ENCODE measurements around the gene AP2S1.
"Not testable (repeated sequence)": the region's sequence is repeated elsewhere in the genome, so short reads cannot be mapped to it uniquely, and the experiment has no call there.

Gene AP2S1

DNA sequence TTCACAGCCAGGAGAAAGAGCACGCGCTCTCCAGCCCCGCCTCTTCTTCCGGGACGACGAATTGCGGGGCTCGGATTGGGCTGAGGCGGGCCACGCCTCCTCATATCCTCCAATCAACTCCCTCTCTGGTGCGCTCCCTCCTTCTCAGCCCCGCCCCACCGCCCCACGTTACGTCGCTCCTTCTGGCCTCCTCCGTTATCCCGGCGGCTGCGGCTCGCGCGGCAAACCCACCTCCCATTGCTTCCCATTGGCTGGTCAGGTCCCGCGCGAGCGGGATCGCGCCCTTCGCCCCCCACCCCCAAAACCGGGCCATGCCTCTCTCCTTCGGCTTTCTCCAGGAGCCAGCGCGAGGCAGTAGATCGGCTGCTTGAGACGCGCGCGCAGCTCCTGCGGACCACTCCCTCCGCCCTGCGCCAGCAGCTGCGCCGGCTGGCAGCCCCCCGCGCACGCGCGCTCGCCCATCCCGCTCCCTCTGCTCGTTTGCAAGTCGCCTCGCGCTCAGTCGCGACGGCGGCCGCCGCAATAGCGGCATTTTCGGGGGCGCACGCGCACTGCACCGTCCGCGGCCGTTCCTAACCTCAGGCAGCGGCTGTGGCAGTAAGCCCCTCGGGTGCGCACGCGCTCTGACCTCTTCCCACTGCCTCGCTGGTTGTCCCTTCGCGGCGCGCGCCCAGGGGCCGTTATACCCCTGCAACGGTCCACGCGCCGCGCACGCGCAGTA is 9.6 kb upstream of the AP2S1 start:
- H2AFZ ChIP-seq = peak overlapping the region; percentile 81
- peaks cover 24% of the 10 kb centered on the region for H3K4me1 ChIP-seq
- peaks cover 21% of the 10 kb centered on the region for H3K79me2 ChIP-seq

GRCh38 chr19:46859637-46860124 is 9.0 kb upstream of the AP2S1 start:
- H3K4me1 ChIP-seq = peaks cover 19% of the 10 kb centered on the region

More for the DNA sequence above, 9.6 kb upstream of the AP2S1 start:
- TF ChIP-seq, protein P1, sequence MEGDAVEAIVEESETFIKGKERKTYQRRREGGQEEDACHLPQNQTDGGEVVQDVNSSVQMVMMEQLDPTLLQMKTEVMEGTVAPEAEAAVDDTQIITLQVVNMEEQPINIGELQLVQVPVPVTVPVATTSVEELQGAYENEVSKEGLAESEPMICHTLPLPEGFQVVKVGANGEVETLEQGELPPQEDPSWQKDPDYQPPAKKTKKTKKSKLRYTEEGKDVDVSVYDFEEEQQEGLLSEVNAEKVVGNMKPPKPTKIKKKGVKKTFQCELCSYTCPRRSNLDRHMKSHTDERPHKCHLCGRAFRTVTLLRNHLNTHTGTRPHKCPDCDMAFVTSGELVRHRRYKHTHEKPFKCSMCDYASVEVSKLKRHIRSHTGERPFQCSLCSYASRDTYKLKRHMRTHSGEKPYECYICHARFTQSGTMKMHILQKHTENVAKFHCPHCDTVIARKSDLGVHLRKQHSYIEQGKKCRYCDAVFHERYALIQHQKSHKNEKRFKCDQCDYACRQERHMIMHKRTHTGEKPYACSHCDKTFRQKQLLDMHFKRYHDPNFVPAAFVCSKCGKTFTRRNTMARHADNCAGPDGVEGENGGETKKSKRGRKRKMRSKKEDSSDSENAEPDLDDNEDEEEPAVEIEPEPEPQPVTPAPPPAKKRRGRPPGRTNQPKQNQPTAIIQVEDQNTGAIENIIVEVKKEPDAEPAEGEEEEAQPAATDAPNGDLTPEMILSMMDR (IDR thresholded peaks at IDR 0.05) = no peak
- Histone ChIP-seq H3K9me3 (ENCODE audit: control insufficient read depth, low read length) (no peaks in the 10 kb centered on the region), H3K36me3 (ENCODE audit: control insufficient read depth, insufficient read depth, low read length) (no peaks in the 10 kb centered on the region), H3K27ac (peak overlapping the region; percentile 86), H3K27me3 (ENCODE audit: control insufficient read depth, insufficient read depth, low read length) (no peaks in the 10 kb centered on the region), H3K4me3 (ENCODE audit: low read depth, low read length) (peak overlapping the region; percentile 81), H3K4me2 (ENCODE audit: low read length) (peak overlapping the region; percentile 86), H3K9ac (peak overlapping the region; percentile 32)

DNA sequence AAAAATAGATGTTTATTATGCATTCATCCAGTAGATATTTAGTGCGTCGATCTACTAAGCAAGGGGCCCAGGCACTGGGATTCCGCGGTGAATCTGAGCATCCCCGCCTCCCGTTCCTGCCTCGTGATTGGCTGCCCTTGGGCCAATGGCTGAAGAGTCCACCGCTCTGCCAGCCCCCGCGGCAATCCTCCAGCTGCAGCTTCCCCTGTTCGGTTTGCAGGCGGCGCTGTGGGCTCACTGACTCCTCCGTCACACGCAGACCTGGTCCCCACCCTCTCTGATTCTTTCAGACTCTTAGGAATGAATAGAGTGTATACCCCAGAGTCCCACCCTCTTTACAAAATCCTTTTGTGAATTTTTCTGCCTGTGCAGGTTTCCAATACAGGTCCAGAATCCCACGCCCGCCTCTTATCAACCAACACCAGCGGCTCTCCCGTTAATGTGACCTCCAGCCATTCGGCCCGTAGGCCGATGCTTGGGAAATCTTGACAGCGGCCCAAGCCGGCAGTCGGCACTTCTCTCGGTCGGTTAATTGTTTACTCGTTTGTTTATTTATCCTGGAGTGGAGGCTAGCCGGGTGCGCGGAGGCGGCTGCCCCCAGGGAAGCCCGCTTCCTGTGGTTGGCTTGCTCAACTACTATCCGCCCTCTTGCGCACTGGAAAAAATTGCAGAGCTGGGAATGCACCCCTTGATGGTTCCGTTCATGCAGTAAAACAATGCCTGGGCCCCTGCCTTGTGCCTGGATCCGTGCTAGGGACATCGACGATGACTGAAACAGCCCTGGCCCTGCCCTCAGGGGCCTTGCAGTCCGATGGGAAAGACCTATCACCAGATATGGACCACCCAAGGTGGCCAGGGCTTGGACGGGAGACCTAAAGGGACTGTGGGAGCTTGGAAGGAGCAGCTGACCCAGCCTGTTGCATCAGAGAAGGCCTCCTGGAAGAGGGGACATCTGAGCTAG is 5.7 kb upstream of the AP2S1 start:
- no peak overlapping the region for H3K9ac ChIP-seq
- H3K27ac ChIP-seq = peak overlapping the region; percentile 66
- no peak overlapping the region for H3K4me3 ChIP-seq (ENCODE audit: low read depth, low read length)

More at GRCh38 chr19:46859637-46860124, 9.0 kb upstream of the AP2S1 start:
- H3K79me2 ChIP-seq = peaks cover 15% of the 10 kb centered on the region
- H3K4me2 ChIP-seq (ENCODE audit: low read length) = peak overlapping the region; percentile 86
- peak overlapping the region; percentile 86 for H3K27ac ChIP-seq
- no peaks in the 10 kb centered on the region for H3K36me3 ChIP-seq (ENCODE audit: control insufficient read depth, insufficient read depth, low read length)
- H2AFZ ChIP-seq = peak overlapping the region; percentile 78
- H3K4me3 ChIP-seq (ENCODE audit: low read depth, low read length) = peak overlapping the region; percentile 81
- no peaks in the 10 kb centered on the region for H3K27me3 ChIP-seq (ENCODE audit: control insufficient read depth, insufficient read depth, low read length)
- H3K9ac ChIP-seq = no peak overlapping the region
- TF ChIP-seq, protein P1 (IDR thresholded peaks at IDR 0.05) = no peak
- H3K9me3 ChIP-seq (ENCODE audit: control insufficient read depth, low read length) = no peaks in the 10 kb centered on the region

GRCh38 chr19:46854698-46855097 is 4.1 kb upstream of the AP2S1 start:
- not testable (repeated sequence) for H3K9me3 ChIP-seq (ENCODE audit: control insufficient read depth, low read length); H3K27ac ChIP-seq; H3K27me3 ChIP-seq (ENCODE audit: control insufficient read depth, insufficient read depth, low read length); H3K4me1 ChIP-seq; H3K4me3 ChIP-seq (ENCODE audit: low read depth, low read length); H3K79me2 ChIP-seq; H3K36me3 ChIP-seq (ENCODE audit: control insufficient read depth, insufficient read depth, low read length); H3K4me2 ChIP-seq (ENCODE audit: low read length); H2AFZ ChIP-seq; H3K9ac ChIP-seq

More for the DNA sequence above, 5.7 kb upstream of the AP2S1 start:
- H3K27me3 ChIP-seq (ENCODE audit: control insufficient read depth, insufficient read depth, low read length) = no peaks in the 10 kb centered on the region
- peaks cover 6% of the 10 kb centered on the region for H3K4me1 ChIP-seq
- H3K9me3 ChIP-seq (ENCODE audit: control insufficient read depth, low read length) = no peaks in the 10 kb centered on the region
- no peaks in the 10 kb centered on the region for H3K36me3 ChIP-seq (ENCODE audit: control insufficient read depth, insufficient read depth, low read length)
- H3K79me2 ChIP-seq = no peaks in the 10 kb centered on the region
- peak overlapping the region; percentile 44 for H3K4me2 ChIP-seq (ENCODE audit: low read length)
- TF ChIP-seq, protein P1 (IDR thresholded peaks at IDR 0.05) = peak; percentile 82
- H2AFZ ChIP-seq = peak overlapping the region; percentile 93

DNA sequence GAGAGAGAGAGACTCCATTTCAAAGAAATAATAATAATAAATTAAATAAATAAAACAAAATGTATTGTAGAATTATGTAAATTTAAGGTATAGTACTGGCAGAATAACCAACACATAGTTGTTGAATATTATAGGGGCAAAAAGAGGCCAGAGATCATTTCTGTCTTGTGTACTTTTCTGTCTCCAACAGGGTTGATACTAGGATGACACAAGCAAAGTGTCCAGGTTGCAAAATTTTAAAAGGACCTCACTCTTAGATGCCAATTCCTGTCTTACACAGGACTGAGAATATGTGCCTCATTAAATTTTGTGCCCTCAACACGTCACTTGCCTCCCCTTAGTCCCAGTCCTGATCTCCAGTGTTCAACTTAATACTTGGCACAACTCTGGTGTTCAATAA is 2.2 kb upstream of the AP2S1 start:
- peaks cover 9% of the 10 kb centered on the region for H3K4me1 ChIP-seq
- no peak overlapping the region for H3K4me2 ChIP-seq (ENCODE audit: low read length)

More for the DNA sequence above, 2.2 kb upstream of the AP2S1 start:
- H3K36me3 ChIP-seq (ENCODE audit: control insufficient read depth, insufficient read depth, low read length) = no peaks in the 10 kb centered on the region
- no peak overlapping the region for H3K27ac ChIP-seq
- TF ChIP-seq, protein P1 (IDR thresholded peaks at IDR 0.05) = no peak
- H3K9ac ChIP-seq = no peak overlapping the region
- no peaks in the 10 kb centered on the region for H3K27me3 ChIP-seq (ENCODE audit: control insufficient read depth, insufficient read depth, low read length)
- H3K4me3 ChIP-seq (ENCODE audit: low read depth, low read length) = no peak overlapping the region
- no peaks in the 10 kb centered on the region for H3K9me3 ChIP-seq (ENCODE audit: control insufficient read depth, low read length)
- peaks cover 7% of the 10 kb centered on the region for H3K79me2 ChIP-seq
- H2AFZ ChIP-seq = no peak overlapping the region
